ENCODE results near the gene MAGEB2. TPM values are rescaled to one million over a fixed set of nuclear protein-coding genes. Genes with fewer than 3 reads are reported as not detected.

MAGEB2 gene
- total and polyA plus RNA-seq, 3 experiments from 2014 or later, result not detected

- H3K27ac ChIP-seq (ENCODE audit: low read depth, low read length), result no peak overlapping the region
- ChIA-PET POLR2A (no interaction called here), CTCF (no interaction called here)
- Mint-ChIP-seq H3K4me3 (no peak overlapping the region), H3K36me3 (no peaks in the 10 kb centered on the region), H3K4me1 (no peaks in the 10 kb centered on the region), H3K27me3 (no peaks in the 10 kb centered on the region), H3K9me3 (peaks cover 0 to 5% (median 3%) of the 10 kb centered on the region in 5 donors), H3K27ac (no peak overlapping the region)
- no peaks in the 10 kb centered on the region for H3K27me3 ChIP-seq (ENCODE audit: insufficient read depth, low read length, poor library complexity, severe bottlenecking)
- H3K9me3 ChIP-seq (ENCODE audit: low read length), result no peaks in the 10 kb centered on the region
- DNase-seq, result no peak
- H3K4me1 ChIP-seq (ENCODE audit: insufficient read depth, low read length), result no peaks in the 10 kb centered on the region
- H3K4me3 ChIP-seq (ENCODE audit: low read length), result no peak overlapping the region
- H3K36me3 ChIP-seq (ENCODE audit: insufficient read depth, low read length), result no peaks in the 10 kb centered on the region
These were observed 33.5 kb downstream of the MAGEB2 start for GRCh38 chrX:30248854-30249253.

- Mint-ChIP-seq H3K27ac (no peak overlapping the region), H3K4me3 (no peak overlapping the region), H3K36me3 (no peaks in the 10 kb centered on the region), H3K9me3 (peaks cover 0 to 13% (median 7%) of the 10 kb centered on the region in 5 donors), H3K4me1 (no peaks in the 10 kb centered on the region), H3K27me3 (no peaks in the 10 kb centered on the region)
- Histone ChIP-seq H3K4me1 (ENCODE audit: insufficient read depth, low read length) (no peaks in the 10 kb centered on the region), H3K9me3 (ENCODE audit: low read length) (no peaks in the 10 kb centered on the region), H3K27ac (ENCODE audit: low read depth, low read length) (no peak overlapping the region), H3K27me3 (ENCODE audit: insufficient read depth, low read length, poor library complexity, severe bottlenecking) (no peaks in the 10 kb centered on the region), H3K4me3 (ENCODE audit: low read length) (no peak overlapping the region), H3K36me3 (ENCODE audit: insufficient read depth, low read length) (no peaks in the 10 kb centered on the region)
- ChIA-PET CTCF (no interaction called here), POLR2A (no interaction called here)
- no peak for DNase-seq
These were observed 37.9 kb downstream of the MAGEB2 start for GRCh38 chrX:30253257-30253656.

- peaks cover 0 to 4% of the 10 kb centered on the region in 2 donors for H3K27me3 Mint-ChIP-seq
- ChIA-PET POLR2A (no interaction called here), CTCF (no interaction called here)
- H3K4me3 Mint-ChIP-seq, result no peak overlapping the region
- Histone ChIP-seq H3K4me3 (ENCODE audit: low read length) (no peak overlapping the region), H3K9me3 (ENCODE audit: low read length) (no peaks in the 10 kb centered on the region), H3K36me3 (ENCODE audit: insufficient read depth, low read length) (no peaks in the 10 kb centered on the region), H3K27ac (ENCODE audit: low read depth, low read length) (no peak overlapping the region), H3K27me3 (ENCODE audit: insufficient read depth, low read length, poor library complexity, severe bottlenecking) (no peaks in the 10 kb centered on the region), H3K4me1 (ENCODE audit: insufficient read depth, low read length) (no peaks in the 10 kb centered on the region)
- H3K9me3 Mint-ChIP-seq, result peaks cover 0 to 9% (median 6%) of the 10 kb centered on the region in 5 donors
- no peak for DNase-seq
- H3K27ac Mint-ChIP-seq, result no peak overlapping the region
- H3K36me3 Mint-ChIP-seq, result no peaks in the 10 kb centered on the region
- no peaks in the 10 kb centered on the region for H3K4me1 Mint-ChIP-seq
These were observed 44.6 kb downstream of the MAGEB2 start for GRCh38 chrX:30259927-30260326.

GRCh38 chrX:30261012-30261411 lies 45.6 kb downstream of the MAGEB2 start:
- Mint-ChIP-seq H3K4me3 (no peak overlapping the region), H3K27ac (no peak overlapping the region), H3K27me3 (peaks cover 0 to 4% of the 10 kb centered on the region in 2 donors), H3K9me3 (peaks cover 0 to 6% (median 4%) of the 10 kb centered on the region in 5 donors), H3K4me1 (no peaks in the 10 kb centered on the region), H3K36me3 (no peaks in the 10 kb centered on the region)
- Histone ChIP-seq H3K36me3 (ENCODE audit: insufficient read depth, low read length) (no peaks in the 10 kb centered on the region), H3K27ac (ENCODE audit: low read depth, low read length) (no peak overlapping the region), H3K4me1 (ENCODE audit: insufficient read depth, low read length) (no peaks in the 10 kb centered on the region), H3K9me3 (ENCODE audit: low read length) (no peaks in the 10 kb centered on the region), H3K4me3 (ENCODE audit: low read length) (no peak overlapping the region), H3K27me3 (ENCODE audit: insufficient read depth, low read length, poor library complexity, severe bottlenecking) (no peaks in the 10 kb centered on the region)
- ChIA-PET CTCF (no interaction called here), POLR2A (no interaction called here)
- no peak for DNase-seq

GRCh38 chrX:30262763-30263162 lies 47.4 kb downstream of the MAGEB2 start:
- H3K9me3 ChIP-seq (ENCODE audit: low read length), result no peaks in the 10 kb centered on the region
- Mint-ChIP-seq H3K27ac (no peak overlapping the region), H3K4me1 (no peaks in the 10 kb centered on the region), H3K36me3 (no peaks in the 10 kb centered on the region), H3K27me3 (peaks cover 0 to 4% of the 10 kb centered on the region in 2 donors), H3K9me3 (peaks cover 0 to 4% (median 0%) of the 10 kb centered on the region in 5 donors), H3K4me3 (no peak overlapping the region)
- ChIA-PET CTCF (no interaction called here), POLR2A (no interaction called here)
- no peak overlapping the region for H3K4me3 ChIP-seq (ENCODE audit: low read length)
- DNase-seq, result no peak
- no peaks in the 10 kb centered on the region for H3K36me3 ChIP-seq (ENCODE audit: insufficient read depth, low read length)
- H3K4me1 ChIP-seq (ENCODE audit: insufficient read depth, low read length), result no peaks in the 10 kb centered on the region
- H3K27me3 ChIP-seq (ENCODE audit: insufficient read depth, low read length, poor library complexity, severe bottlenecking), result no peaks in the 10 kb centered on the region
- H3K27ac ChIP-seq (ENCODE audit: low read depth, low read length), result no peak overlapping the region

Other genes with a start within 250 kb of the MAGEB2 start
- gene MAGEB3, start 15.1 kb downstream of the MAGEB2 start, total RNA-seq, result not detected
- not detected for gene MAGEB3, start 15.1 kb downstream of the MAGEB2 start, polyA plus RNA-seq
- not detected for gene MAGEB4, start 26.4 kb downstream of the MAGEB2 start, total RNA-seq
- not detected for gene MAGEB4, start 26.4 kb downstream of the MAGEB2 start, polyA plus RNA-seq
- not detected for gene MAGEB1, start 31.6 kb downstream of the MAGEB2 start, total RNA-seq
- not detected for gene MAGEB1, start 31.6 kb downstream of the MAGEB2 start, polyA plus RNA-seq
- gene NR0B1, start 93.8 kb downstream of the MAGEB2 start, total RNA-seq, result not detected
- not detected for gene NR0B1, start 93.8 kb downstream of the MAGEB2 start, polyA plus RNA-seq

All from CD8-positive, alpha-beta memory T cell (primary cell).